HG03469 (cell line): ENCODE results near the gene DCXR.

ENCODE experiments used
- ATAC-seq: cut with Tn5 transposase; IDR thresholded peaks from one replicate; pipeline ENCODE4 v1.9.1; 2021; ENCODE audit warnings: mild to moderate bottlenecking, moderate library complexity, moderate number of reproducible peaks; ENCODE audit not compliant: unreplicated experiment

DCXR gene

DNA sequence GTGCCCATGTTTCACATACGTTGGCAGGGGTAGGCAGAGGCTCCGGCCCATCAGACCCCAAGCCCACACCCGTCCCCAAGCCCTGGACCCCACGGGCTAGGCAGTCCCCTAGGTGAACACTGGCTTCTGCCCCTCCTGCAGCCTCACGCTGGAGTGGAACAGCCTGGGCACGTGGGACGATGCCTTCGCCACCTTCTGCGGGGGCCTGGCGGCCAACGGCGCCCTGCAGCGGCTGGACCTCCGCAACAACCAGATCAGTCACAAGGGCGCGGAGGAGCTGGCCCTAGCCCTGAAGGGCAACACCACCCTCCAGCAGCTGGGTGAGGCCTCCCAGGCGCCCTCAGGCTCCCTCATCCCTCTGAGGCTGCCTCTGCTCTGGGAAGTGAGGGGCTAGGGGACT is 12.6 kb downstream of the DCXR start:
- no peak for ATAC-seq

DNA sequence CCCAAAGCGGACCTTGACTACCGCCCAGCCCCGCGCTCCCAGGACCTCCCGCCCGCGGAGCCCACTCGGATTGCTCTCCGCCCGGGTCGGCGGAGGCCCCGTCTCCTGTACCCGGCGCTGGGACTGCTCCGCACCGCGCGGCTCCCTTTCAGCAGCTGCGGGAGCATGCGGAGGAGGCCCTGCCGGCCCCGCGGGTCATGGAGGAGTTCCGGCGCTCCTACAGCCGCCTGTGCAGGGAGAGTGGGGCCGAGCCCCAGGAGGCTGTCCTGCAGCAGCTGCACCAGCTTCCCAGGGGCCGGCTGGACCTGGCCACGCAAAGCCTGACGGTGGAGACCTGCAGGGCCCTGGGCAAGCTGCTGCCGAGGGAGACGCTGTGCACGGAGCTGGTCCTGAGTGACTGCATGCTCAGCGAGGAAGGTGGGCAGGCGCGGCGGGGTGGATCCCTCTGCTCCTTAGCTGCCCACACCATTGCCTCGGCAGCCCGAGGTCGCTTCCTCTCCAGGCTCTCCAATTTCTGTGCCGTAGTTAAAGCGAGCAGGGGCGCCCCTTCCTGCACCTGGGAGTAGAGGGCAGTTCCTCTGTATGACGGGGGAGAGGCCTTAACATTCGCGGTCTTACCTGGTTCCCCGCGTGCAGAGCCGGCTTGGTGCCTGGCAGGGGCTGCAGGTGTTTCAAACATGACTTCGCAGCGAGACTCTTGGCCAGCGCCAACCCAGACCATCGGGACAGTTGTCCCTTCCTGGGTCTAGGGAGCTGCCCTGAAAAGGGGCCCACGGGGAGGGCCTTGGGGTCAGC is 13.9 kb downstream of the DCXR start:
- no peak for ATAC-seq

DNA sequence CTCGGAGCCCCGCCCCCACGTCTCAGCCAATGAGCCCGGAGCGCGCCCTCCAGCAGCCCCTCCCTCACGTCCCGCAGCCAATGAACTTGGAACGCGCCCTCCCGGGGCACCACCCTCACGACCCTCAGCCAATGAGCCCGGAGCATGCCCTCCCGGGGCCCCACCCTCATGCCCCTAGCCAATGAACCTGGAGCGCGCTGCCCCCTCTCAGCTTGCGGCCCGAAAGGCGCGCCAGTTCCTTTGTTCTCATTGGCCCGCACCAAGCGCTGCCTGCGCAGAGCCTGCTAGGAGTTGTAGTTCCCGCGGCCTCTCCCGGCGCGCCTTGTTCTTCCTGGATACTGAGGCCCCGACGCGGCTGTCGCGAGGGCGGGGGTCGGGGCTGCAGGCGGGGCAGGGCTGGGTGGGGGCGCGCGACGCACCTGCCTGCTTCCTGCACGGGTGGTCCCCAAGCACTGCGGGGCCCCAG is 14.5 kb downstream of the DCXR start, which contains the start of gene LRRC45:
Gene LRRC45, plus strand, starts transcription at position 325 of the 466 bp plus-strand sequence. CDS start 339 bp downstream, outside the sequence.
- ATAC-seq, result peak; percentile 73

DNA sequence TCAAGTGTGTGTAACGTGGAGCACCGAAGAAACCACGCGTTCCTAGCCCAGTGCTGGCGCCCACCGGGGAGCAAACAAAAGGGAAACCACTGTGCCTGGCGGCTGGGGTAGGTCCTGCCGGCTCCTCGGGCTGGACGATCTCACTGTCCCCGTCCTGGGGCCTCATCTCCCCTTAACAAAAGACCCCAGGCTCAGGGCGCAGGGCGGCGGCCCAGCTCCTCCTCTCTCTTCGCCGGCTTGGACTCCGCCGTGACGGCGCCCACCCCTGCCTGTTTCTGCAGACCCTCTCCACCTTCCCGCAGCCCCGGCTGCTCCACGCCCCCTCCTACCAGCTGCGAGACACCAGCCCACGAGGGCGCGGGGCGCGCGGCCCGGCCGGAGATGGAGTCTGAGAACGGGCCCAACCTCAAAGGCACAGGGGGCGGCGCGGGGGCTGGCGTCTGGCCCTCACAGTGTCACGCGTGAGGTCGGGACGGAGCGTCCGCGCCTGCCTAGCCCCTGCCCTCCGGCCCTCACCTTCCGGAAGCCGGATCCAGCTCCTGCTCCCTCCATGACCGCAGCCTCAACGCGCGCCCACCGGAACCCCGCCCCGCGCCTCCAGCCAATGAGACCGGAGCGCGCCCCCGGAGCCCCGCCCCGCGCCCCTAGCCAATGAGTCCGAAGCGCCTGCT is 15.1 kb downstream of the DCXR start, which contains the start of gene CENPX:
Gene CENPX, minus strand, starts transcription at position 569 of the 671 bp plus-strand sequence. Its CDS starts 17 bp downstream, at position 552.
- ATAC-seq, result no peak

DNA sequence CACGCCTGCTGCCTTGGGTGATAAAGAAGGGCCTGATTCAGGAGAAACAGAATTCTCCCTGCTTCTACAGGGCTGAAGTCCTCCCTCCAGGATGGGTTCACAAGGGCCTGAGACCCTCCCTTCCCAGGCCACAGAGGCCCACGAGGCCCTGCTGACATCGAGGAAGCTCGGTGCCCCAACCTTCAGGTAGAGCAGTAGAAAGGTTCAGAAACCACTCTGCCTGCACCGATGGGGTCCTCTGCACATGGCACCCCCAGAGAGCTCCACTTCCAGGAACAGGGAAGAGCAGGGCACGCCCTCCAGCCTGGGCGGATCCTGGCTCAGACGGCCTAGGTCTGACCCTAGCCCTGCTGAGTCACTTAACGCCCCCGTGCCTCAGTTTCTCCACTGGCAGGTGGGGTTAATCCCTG is 15.6 kb downstream of the DCXR start:
- no peak for ATAC-seq

DNA sequence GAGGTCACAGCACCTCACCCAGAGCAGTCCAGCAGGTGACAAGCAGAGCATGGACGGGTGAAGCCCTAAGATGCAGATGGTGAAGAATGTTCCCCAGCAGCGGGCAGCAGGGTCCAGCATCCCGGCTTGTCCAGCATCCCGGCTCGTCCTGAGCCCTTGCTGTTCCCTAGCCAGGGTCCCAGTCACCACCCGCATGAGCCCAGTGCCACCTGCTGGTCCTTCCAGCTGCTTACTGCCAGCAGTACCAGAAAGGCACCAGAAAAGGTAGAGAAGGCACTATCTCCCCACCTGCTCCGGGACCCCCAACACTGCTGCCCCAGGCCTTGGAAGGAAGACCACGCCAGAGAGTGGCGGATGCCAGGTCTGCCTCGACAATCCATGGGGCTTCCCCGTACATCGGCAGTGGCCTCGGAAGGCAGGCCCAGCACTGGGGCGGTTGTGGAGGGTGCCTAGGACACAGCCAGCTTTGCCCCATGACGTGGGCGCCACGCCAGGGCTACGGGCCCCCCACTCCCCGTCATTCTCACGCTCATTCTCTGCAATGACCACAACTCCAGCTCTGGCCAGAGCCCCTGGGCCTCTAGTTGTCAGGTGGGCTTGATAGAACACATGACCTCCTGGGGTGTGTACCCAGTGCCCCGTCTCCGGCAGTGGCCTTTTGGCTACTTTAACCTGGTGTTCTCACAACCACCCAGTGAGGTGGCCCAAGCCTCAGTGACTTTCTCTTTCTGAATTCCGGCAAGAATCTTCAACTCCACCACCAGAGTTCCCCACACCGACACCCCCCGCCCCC is 16.2 kb downstream of the DCXR start:
- ATAC-seq, result no peak

DNA sequence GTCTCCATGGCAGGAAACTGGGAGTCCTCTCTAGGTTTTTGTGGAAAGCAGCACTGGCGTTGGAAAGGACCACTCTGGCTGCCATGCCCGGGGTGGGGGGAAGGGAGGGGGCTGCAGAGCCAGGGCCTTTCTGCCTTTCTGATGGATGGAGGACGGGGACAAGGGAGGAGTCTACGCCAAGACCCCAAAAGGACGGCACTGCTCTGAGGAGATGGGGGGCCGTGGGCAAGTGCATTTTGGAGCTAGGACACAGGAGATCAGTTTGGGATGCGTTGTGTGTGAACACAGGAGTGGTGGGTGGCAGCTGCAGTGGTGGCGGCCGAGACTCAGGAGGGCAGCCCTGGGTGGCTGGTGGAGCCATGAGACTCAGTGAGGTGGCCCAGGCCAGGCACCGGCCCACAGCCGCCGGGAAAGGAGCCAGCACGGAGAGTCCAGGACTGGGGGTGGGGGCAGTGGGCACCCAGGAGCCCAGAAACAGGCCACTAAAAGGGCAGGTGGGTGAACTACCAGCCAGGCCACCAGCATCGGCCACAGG is 16.9 kb downstream of the DCXR start:
- ATAC-seq, result no peak

DNA sequence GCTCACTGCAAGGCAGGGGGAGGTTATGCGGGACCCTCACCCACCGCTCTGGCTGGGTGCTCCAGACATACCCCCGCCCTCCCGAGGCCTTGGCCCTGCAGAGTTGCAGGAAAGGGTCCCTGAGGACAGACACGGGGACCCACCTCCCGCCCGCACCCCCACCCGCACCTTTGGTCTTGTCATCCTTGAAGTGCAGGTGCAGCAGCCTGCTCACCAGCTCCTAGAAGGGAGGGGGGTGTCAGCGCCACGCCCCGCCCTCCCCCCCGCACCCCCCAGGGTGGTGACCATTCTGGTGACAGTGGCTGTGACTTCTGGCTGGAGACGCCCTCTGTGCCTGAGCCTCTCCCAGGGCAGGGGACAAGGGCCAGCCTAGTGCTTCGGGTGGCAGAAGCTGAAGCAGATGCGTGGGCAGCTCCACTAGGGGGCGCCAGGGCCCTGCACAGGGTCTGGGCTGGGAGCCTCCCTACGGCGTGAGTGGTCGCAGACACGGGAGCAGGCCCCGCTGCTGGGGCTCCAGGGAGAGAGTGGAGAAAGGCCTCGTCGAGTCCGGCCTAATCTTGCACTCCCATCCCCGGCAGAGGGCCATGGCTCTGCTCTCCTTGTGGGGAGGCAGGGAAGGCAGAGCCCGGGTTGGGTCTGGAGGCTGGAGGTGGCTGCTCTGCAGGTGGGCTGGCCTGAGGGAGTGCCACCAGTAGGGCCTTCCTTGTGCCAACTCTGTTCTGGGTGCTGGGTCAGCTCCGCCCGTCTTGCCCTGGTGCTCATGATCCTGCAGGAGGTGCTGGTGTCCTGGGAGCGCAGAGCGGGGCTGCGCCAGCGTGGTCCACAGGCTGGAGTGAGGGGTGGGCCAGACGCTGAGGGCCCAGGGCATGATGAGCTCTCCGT is 17.6 kb downstream of the DCXR start:
- ATAC-seq, result no peak

DNA sequence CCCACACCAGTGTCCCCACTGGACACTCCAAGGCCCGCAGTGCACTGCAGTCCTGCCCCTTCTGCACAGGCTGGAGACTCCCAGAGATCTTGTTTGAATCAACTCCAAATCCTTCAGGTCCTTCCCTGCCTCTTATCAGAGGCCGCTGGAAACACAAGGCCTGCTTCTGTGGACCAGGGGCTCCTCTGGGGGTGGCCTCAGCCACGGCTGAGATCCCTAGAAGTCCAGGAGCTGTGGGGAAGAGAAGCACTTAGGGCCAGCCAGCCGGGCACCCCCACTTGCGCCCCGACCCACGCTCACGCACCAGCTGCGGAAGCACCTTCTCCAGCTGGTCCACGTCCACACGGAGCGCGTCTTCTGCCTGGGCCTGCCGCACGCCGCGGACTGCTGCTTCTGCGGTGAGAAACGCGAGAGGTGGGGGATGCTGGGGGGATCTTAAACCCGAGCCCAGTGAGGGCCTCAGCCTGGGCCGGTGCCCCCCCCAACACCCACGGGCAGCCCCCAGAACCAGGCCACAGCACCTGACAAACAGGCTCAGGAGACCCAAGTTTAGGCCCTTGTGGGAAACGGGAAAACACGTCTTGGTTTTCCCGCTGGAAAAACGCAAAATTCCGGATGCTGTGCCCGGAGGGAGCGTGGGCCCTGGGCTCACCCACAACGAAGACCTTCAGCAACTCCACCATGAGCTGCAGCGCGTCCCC is 18.4 kb downstream of the DCXR start:
- ATAC-seq, result no peak

DNA sequence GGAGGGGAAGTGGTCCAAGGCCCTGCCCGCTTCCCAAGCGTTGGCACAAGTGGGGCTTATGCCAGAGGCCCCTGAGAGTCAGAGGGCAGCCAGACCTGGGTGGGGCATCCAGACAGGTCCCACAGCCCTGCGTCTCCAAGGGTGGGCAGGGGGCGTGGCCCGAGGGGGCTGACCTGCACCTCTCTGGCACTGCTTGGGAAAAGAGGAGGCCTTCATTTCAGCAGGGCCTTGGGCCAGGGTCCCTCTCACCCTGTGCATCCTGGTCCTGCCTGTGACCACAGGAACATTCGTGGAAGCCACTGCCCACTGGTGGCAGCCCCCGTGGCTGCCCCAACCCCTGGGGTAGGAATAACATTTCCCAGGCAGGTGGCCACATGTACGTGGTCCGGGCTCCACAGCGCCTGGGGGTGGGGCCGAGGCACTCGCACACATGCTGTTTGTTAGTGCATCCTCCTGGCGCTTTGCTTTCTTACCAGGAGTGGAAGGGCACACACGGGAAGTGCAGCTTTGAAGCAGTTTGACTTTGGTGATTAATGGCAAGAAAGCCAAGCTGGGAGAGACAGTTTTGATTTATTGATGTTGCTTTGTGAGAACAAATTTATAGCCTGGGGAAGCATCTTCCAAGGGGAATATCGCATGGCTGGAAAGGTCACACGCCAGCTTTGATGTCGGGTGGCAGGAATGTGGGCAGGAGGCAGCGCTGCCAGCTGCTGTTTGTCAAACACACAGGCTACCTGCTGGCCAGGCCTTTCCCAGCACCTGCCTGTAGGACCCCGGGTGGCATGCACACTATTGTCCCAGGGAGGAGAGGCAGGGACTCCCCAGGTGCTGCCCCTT is 19.1 kb downstream of the DCXR start:
- no peak for ATAC-seq

DNA sequence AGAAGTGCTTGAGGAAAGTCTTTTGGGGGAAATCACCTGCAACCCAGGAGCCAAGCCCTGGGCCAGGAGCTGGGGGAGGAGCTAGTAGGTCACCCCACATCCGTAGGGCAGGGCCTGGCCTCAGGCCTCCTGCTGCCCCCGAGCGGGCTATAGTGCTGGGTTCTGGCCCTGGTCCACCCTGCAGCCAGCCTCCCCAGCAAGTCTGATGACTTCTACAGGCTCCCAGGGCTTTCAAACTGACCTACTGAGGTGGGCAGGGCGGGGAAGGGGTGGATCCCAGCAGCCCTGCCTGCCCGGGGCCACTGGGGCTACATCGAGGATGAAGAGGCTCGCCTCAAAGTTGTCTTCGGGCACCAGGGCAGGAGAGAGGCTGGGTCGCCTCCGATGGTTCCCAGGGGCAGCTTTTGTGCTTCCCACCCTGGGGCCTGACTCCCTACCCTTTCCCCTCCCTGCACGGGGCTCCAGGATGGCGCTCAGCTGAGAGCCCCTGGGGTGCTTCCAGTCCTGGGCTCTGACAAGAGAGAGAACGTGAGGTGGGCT is 19.8 kb downstream of the DCXR start:
- ATAC-seq, result no peak

DNA sequence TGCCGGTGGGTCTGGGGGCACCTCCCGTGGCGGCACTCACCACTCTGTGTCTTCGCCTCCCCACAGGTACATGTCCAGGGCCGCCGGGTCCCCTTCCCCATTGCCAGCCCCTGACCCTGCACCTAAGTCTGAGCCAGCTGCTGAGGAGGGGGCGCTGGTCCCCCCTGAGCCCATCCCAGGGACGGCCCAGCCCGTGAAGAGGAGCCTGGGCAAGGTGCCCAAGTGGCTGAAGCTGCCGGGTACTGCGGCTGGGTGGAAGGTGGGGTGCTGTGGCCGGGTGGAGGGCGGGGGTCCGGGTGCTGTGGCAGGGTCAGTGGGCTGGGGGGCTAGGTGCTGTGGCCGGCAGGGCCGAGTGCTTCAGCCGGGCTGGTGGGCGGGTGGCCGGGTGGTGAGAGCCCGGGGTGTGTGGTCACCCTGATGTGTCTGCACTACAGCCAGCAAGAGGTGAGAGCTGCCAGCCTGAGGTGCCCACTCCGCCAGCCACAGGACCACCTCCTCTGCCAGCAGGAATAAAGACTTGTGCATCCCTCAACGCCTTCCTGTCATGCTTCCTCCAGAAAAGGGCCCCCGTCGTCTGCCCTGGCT is 20.5 kb downstream of the DCXR start:
- no peak for ATAC-seq

DNA sequence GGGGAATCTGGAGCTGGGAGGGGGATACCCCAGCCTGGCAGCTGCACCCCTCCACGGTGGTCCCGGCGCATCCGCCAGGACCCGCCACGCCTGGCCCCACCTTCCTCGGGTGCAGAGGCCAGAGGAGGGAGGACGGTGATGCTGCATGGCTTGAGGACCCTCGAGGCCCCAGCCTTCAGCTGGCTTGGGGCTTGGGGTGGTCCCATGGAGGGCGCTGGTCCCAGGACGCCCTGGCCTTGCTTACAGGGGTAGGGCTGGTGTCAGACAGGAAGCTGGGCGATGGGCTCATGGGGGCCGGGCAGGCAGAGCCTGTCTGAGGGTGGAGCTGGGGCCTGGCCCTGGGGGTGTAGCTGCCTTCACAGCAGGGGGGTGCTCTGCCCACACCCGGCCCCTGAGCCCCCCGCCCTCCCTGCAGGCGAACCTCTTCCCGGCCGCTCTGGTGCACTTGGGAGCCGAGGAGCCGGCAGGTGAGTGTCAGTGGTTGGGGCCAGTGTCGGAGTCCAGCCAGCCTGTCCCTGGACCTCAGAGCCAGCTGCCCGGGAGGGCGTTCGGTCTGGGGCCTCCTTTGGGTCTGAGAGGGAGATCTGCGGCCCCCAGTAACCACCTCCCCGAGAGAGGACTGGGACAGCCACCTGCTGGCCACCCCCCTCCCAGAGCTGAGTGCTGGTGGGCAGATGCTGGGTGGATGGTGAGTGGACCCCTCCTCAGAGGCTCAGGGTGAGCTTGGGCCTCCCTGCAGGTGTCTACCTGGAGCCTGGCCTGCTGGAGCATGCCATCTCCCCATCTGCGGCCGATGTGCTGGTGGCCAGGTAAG is 21.2 kb downstream of the DCXR start:
- no peak for ATAC-seq

DNA sequence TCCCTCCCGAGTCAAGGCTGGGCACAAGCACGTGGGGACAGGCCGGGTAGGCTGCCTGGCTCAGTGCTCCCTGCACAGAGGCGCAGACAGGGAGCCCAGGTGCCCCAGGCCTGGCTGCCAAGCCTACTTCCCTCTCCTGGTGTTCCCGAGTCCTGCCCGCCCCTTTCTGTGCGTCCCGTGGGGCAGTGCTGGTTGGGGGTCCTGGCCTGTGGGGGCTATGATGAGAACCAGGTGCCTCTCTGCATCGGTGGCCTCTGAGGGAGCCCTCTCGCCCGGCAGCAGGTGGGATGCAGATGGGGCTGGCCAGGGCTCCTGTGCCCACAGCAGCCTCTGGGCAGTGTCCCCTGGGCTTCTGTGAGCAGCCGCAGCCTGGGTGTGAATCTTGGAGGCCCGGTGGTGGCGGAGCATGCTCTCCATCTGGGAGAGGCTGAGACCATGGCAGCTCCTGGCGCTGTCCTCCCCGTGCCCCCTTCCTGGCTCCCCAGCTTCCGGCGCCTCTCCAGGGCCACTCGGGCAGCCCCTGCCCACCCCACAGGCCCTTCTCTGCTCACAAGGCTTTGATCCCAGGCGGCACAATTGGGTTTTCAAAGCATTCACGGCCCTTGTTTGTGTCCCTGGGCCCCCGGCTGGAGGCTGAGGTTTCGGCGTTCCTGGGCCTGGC is 22.1 kb downstream of the DCXR start:
- ATAC-seq, result no peak

DNA sequence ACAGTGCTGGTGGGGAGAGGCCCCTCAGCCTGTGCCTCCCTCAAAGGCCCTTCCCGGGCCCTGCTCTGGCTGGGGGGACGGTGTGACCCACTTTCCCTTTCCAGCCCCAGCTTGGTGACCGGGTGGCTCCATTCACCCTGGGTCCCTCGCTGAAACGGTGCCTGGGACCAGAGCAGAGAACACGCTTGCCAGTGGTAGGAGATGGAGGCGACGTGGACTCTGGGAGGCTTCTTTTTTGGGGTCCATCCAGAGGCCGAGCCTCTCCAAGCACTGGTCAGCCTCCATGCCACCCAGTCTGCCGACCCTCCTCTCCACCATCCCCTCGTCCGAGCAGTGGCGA is 22.6 kb downstream of the DCXR start:
- ATAC-seq, result no peak

DNA sequence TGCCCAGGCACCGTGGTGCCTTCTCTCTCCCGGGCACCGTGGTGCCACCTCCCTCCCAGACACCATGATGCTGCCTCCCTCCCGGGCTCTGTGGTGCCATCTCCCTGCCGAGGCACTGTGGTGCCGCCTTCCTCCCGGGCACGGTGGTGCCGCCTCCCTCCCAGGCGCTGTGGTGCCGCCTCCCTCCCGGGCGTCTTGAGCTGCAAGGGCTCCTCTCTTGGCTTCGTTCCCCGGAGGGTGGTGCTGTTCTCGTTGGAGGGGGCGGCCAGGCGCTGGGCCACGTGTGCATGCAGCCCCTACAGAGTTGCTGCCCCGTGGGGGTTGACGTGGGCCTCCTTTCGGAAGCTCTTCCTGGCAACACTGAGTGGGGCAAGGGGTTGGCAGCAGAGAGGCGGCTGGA is 23.1 kb downstream of the DCXR start:
- ATAC-seq, result no peak
